Activated T-cell treated with anti-CD3 and anti-CD28 coated beads, Interleukin-2, amount 50 U/mL, for 24 hours (primary cell): ENCODE measurements around the gene RGS14.

ENCODE experiments used
- DNase-seq: peaks from one replicate; pipeline ENCODE4 v3.0.0-alpha.2; 2020
- H3K27ac Mint-ChIP-seq: 2 replicates; pipeline ENCODE4 v1.8.0; 2020; ENCODE audit warnings: mild to moderate bottlenecking, mixed read lengths
- H3K27me3 Mint-ChIP-seq: 2 replicates; pipeline ENCODE4 v1.8.0; 2020; ENCODE audit warnings: mixed read lengths
- H3K36me3 Mint-ChIP-seq: 2 replicates; pipeline ENCODE4 v1.8.0; 2020; ENCODE audit warnings: low read depth, mixed read lengths
- H3K4me1 Mint-ChIP-seq: 2 replicates; pipeline ENCODE4 v1.8.0; 2020; ENCODE audit warnings: low read depth, mixed read lengths
- H3K4me3 Mint-ChIP-seq: 2 replicates; pipeline ENCODE4 v1.8.0; 2020; ENCODE audit warnings: mild to moderate bottlenecking, moderate library complexity, mixed read lengths
- H3K9me3 Mint-ChIP-seq: 2 replicates; pipeline ENCODE4 v1.8.0; 2020; ENCODE audit warnings: mixed read lengths

Gene RGS14

DNA sequence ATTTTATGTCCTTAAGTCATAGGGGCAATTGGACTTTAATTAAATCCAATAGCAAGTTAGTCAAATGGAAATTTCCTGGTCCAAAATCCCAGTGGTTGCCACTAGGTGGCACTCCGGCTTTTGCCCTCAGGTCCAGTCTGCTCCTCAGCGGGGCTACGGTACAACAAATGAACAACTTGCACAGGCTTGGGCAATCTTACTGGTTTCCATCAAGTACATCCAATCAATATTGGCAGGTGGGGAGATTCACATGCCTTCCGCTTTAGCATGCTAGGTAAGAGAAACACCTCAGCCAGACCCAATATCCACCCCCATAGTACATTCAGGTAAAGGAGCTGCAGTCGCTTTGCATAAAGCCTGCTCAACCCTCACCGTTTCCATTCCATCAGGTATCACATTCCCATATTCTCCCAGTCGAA is 39.8 kb upstream of the RGS14 start:
- H3K27me3 Mint-ChIP-seq = no peaks in the 10 kb centered on the region
- H3K27ac Mint-ChIP-seq = no peak overlapping the region
- H3K36me3 Mint-ChIP-seq = peaks cover 13% of the 10 kb centered on the region
- peaks cover 22% of the 10 kb centered on the region for H3K4me1 Mint-ChIP-seq
- DNase-seq = peak; percentile 80
- no peak overlapping the region for H3K4me3 Mint-ChIP-seq
- H3K9me3 Mint-ChIP-seq = no peaks in the 10 kb centered on the region

DNA sequence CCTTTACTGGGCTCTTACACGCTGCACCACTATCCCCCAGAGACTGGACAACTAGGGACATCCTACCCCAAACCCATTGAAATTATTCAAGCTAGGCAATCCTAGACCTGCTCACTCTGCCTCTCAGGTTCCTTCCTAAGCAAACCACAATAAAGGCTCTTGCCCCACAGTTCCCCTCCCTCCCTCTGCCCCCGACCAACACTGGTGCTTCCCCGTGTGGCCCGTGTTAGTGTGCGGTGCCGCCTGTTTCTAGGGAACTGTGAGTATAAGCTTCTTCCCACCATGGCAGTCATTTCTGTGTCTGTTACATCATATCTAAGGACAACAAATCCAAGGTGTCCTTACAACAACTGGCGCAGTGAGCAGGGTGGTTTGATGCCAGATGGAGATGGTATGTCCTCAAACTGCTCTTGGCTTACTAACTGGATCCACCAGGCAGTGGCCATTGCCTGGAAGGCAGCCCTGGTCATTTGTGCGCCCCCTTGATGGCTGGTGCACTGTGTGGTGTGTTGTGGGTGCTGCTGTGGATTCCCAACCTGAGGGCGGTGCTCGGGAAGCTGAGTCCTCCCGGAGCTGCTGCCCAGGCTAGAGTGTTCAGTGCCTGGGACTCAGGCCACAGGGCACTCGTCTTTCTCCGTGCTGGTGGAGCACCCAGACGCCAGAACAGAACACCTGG is 37.7 kb upstream of the RGS14 start:
- H3K27ac Mint-ChIP-seq = no peak overlapping the region
- H3K9me3 Mint-ChIP-seq = no peaks in the 10 kb centered on the region
- DNase-seq = no peak
- no peak overlapping the region for H3K4me3 Mint-ChIP-seq
- H3K36me3 Mint-ChIP-seq = peaks cover 20% of the 10 kb centered on the region
- peaks cover 29% of the 10 kb centered on the region for H3K4me1 Mint-ChIP-seq
- no peaks in the 10 kb centered on the region for H3K27me3 Mint-ChIP-seq

DNA sequence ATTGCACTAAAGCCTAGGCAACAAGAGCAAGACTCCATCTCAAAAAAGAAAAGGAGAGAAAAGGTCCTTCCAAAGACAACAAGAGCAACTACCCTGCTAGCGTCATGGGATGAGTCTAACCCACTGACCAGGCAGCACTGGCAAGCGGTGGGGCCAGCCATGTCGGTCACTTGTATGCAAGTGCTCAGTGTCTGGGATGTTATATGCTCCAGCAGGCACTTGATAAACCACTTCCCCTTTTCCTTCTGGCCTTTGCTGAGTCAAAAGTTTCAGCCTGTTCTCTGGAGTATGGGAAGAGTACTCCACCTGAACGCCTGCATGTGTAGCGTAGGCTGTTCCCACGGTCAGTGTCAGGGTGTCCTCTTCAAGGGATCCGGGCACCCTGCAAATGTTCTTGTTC is 36.8 kb upstream of the RGS14 start:
- peaks cover 20% of the 10 kb centered on the region for H3K36me3 Mint-ChIP-seq
- H3K4me3 Mint-ChIP-seq = no peak overlapping the region
- no peaks in the 10 kb centered on the region for H3K9me3 Mint-ChIP-seq
- DNase-seq = no peak
- no peak overlapping the region for H3K27ac Mint-ChIP-seq
- peaks cover 29% of the 10 kb centered on the region for H3K4me1 Mint-ChIP-seq
- no peaks in the 10 kb centered on the region for H3K27me3 Mint-ChIP-seq

DNA sequence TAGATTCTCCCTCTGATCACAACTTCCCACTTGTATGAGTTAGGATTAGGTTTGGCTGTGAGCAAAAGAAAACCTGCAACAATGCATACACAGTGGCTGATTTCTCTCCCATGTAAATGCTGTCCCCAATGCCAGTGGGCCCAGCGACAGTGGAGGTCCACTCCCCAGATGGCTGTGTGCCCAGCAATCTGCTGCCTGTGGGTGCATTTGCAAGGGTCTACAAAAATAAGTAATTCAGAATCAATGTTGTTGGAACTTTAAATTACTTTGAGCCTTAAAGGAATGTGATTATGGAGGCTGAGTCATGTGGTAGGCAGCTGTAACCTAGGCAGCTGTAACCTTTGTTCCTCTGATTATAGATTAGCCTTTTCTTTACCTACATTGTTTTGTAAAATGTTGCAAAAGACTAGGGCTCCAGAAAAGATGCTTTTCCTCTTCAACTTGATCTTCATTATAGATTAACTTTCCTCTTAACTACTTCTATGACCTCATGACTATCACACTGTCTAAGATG is 31.8 kb upstream of the RGS14 start:
- Mint-ChIP-seq H3K27me3 (no peaks in the 10 kb centered on the region), H3K36me3 (peaks cover 47% of the 10 kb centered on the region), H3K9me3 (no peaks in the 10 kb centered on the region), H3K4me3 (no peak overlapping the region), H3K27ac (no peak overlapping the region), H3K4me1 (peaks cover 23% of the 10 kb centered on the region)
- DNase-seq = no peak

- no peaks in the 10 kb centered on the region for H3K9me3 Mint-ChIP-seq
- peak overlapping the region; percentile 82 for H3K27ac Mint-ChIP-seq
- DNase-seq = no peak
- H3K36me3 Mint-ChIP-seq = peaks cover 59% of the 10 kb centered on the region
- no peaks in the 10 kb centered on the region for H3K27me3 Mint-ChIP-seq
- H3K4me1 Mint-ChIP-seq = peaks cover 22% of the 10 kb centered on the region
- no peak overlapping the region for H3K4me3 Mint-ChIP-seq
Observed at GRCh38 chr5:177327539-177328522, 29.9 kb upstream of the RGS14 start.

DNA sequence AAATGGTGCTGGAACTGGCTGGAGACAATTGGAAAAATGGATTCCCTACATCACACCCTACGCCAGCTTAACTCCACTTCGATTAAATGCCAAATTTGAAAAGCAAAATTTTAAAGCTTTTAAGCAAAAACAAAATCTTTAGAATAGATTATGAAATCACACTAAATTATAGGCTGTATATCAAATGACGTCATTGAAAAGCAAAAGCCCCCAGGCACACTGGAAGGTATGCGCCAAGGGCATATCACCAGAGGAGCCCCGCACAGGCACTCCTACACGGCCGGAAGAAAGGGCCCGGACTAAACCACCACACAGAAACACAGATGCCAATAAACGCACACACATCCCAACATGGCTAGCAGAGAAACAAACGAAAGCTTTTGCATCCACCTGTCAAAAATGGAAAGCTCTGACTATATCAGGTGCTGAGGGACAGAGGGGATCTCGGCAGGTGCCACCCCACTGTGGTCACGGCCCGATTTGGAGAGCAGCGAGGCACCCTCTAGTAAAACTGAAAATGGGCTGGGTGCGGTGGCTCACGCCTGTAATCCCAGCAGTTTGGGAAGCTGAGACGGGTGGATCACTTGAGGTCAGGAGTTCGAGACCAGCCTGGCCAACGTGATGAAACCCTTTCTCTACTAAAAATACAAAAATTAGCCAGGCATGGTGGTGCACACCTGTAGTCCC is 29.0 kb upstream of the RGS14 start:
- H3K27me3 Mint-ChIP-seq = no peaks in the 10 kb centered on the region
- no peak overlapping the region for H3K4me3 Mint-ChIP-seq
- peak overlapping the region; percentile 40 for H3K27ac Mint-ChIP-seq
- H3K36me3 Mint-ChIP-seq = peaks cover 65% of the 10 kb centered on the region
- no peaks in the 10 kb centered on the region for H3K9me3 Mint-ChIP-seq
- no peak for DNase-seq
- peaks cover 16% of the 10 kb centered on the region for H3K4me1 Mint-ChIP-seq

GRCh38 chr5:177329883-177330282 is 27.8 kb upstream of the RGS14 start:
- Mint-ChIP-seq H3K4me3 (no peak overlapping the region), H3K9me3 (no peaks in the 10 kb centered on the region), H3K4me1 (peaks cover 11% of the 10 kb centered on the region), H3K36me3 (peaks cover 73% of the 10 kb centered on the region), H3K27me3 (no peaks in the 10 kb centered on the region), H3K27ac (no peak overlapping the region)
- no peak for DNase-seq

DNA sequence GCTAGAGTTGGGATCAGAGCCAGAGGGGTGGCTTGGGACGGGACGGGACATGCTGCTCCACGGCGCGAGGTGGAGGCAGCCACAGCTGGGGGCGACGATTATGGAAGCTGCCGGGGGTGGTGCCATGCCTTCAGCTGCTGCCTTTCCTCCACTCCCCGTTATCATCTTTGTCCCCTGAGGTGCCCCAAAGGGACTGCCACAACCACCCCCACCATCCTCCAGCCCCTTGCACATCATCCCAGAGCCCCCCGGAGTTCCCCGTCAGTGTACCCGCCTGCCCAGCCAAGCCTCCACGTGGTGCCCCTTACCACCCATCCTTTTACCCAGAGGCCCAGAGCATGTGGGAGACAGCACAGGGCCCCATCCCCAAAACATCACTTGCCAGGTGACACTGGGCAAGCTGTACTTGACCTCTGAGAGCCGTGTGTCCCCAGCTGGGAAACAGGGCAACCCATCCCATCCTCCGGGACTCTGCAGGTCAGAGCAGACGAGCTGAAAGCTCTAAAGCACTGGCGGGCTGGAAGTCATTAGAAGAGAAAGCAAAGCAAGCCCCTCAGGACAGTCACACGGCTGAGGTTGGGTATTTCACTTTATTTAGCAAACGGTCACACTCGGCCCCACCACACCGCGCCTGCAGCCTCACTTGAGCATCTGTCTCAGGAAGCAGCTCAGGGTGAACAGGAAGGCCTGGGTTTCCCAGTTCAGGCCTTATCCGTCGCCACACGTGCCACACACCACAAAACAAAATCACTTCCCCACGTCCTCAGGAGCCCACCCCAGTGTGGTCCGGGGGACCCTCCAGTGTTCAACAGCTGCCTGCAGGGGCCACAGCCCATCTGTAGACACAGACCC is 26.5 kb upstream of the RGS14 start:
- Mint-ChIP-seq H3K27me3 (no peaks in the 10 kb centered on the region), H3K4me3 (no peak overlapping the region), H3K27ac (peak overlapping the region; percentile 67), H3K36me3 (peaks cover 82% of the 10 kb centered on the region), H3K9me3 (no peaks in the 10 kb centered on the region), H3K4me1 (peaks cover 9% of the 10 kb centered on the region)
- DNase-seq = no peak

DNA sequence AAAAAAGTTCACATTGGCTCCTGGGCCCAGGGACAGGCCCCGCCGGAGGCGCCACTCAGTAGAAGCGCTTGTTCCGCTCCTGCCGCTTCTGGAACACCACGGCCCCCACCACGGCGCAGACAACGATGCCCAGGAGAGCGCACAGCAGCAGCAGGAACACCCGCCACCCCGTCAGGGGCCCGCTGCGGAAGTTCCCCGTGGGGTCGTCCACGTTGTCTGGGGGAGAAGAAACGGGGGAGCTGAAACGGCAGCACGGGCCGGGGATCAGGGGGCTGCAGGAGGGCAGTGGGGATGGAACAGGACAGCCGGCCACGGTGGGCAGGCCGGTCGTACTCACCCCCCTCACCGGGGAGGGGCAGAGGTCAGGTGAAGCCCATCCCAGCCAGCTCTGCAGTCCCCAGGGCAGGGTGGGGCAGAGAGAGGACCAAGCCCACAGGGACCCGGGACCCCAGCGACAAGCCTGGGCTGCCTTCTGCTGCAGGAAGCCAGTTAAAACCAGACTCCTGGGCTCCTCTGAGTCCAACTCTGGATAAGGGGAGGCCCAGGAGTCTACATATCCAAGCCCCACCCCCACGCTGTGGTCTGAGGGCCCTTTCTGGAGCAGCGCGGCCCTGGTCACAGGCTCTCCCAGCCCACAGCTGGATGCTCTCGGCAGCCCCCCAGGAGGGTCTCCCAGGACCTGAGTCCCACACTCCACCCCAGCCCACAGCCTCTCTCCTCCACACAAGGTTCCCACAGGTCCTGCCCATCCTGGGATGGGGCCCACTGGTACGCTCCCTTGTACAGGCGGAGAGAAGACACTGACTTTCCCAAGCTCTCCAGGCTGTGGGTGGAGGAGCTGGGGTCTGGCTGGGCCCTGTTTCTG is 25.5 kb upstream of the RGS14 start:
- Mint-ChIP-seq H3K9me3 (no peaks in the 10 kb centered on the region), H3K27me3 (no peaks in the 10 kb centered on the region), H3K4me3 (no peak overlapping the region), H3K36me3 (peaks cover 91% of the 10 kb centered on the region), H3K4me1 (peaks cover 9% of the 10 kb centered on the region), H3K27ac (no peak overlapping the region)
- no peak for DNase-seq

DNA sequence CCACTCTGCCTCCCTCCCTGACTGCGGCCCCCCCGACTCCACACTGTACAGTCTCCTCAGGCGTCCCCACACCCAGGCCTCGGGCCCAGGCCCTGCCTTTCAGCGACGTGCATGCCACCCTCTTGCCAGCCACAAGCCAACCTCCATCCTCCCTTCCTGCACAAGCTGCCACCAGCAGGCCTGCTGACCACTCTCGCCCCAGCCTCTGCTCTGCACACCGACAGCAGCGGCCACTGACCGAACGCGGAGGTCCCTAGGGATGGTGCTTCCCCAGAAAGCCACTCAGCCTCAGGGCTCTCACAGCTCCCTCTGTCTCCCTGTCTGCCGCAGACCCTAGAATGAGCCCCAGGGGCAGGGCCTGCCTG is 24.8 kb upstream of the RGS14 start:
- H3K27me3 Mint-ChIP-seq = no peaks in the 10 kb centered on the region
- H3K9me3 Mint-ChIP-seq = no peaks in the 10 kb centered on the region
- no peak overlapping the region for H3K27ac Mint-ChIP-seq
- H3K4me1 Mint-ChIP-seq = peaks cover 4% of the 10 kb centered on the region
- DNase-seq = no peak
- H3K36me3 Mint-ChIP-seq = peaks cover 91% of the 10 kb centered on the region
- no peak overlapping the region for H3K4me3 Mint-ChIP-seq

DNA sequence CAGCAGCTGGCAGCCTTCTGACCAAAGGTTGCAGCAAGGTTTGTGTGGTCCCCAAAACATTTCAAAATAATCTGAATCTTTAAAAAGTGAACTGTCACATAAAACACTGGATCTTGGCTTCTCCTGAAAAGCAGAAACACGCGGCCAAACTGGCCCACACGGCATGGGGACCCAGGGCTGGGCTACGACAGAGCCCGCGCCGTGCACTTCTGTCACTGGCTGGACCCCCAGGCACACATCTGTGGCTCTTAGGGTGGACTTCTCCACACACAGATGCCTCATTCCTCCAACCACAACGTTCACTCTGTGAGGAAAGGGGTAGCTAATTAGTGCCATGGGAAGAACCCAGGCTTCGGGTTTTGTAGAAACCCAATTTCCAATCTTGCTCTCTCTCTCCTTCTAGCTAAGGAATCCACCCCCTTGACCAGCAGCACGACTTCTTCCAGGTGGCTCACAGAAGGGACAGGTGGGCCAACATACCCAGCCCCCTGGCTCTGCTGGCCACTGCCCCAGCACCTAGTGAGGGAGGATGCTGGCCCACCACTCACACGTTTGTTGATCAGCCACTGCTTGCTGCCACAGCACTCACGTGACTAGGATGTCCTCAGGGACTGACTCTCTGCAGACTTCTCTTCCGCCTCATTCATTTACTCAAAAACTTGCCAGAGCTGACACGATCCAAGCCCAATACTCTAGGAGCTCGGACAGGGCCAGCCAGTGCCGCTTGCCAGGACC is 24.1 kb upstream of the RGS14 start:
- DNase-seq = no peak
- Mint-ChIP-seq H3K36me3 (peaks cover 91% of the 10 kb centered on the region), H3K27me3 (no peaks in the 10 kb centered on the region), H3K4me1 (peaks cover 2% of the 10 kb centered on the region), H3K9me3 (no peaks in the 10 kb centered on the region), H3K4me3 (no peak overlapping the region), H3K27ac (no peak overlapping the region)

DNA sequence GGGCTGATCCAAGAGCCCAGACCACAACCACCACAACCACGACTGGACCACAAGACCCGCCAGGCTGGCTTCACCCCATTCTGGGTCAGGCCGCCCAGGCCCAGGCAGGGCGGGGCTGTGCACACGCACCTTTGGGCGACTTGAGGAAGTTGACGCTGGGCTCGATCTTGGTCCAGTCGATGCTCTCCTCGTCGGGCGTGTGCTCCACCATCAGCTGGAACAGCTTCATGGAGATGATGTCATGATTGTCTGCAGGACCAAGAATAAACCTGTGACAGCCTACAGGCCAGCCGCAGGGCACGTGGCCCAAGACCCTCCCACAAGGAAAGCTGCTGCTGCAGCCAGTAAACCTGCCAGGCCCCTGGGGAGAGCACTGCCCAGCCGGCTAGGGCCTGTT is 23.6 kb upstream of the RGS14 start:
- Mint-ChIP-seq H3K36me3 (peaks cover 94% of the 10 kb centered on the region), H3K27ac (no peak overlapping the region), H3K4me3 (no peak overlapping the region), H3K4me1 (no peaks in the 10 kb centered on the region), H3K27me3 (no peaks in the 10 kb centered on the region), H3K9me3 (no peaks in the 10 kb centered on the region)
- DNase-seq = no peak
